Hippocampal formation (tissue), 2 donors: Measurements from ENCODE around the gene ACTN4.
A peak's percentile ranks its signal among the peaks of the same experiment; 100 is the strongest.

Experiments
- DNase-seq, 2 donors: peaks; one replicate each; lab custom pipeline; 2025; lab: John Stamatoyannopoulos, UW

ACTN4 gene

GRCh38 chr19:38661136-38661535, 13.7 kb downstream of the ACTN4 start:
- DNase-seq: no peak

GRCh38 chr19:38661996-38662395, 14.5 kb downstream of the ACTN4 start:
- no peak for DNase-seq

- DNase-seq: no peak
Measured at GRCh38 chr19:38662537-38663155, 15.2 kb downstream of the ACTN4 start.

- no peak for DNase-seq
Measured at GRCh38 chr19:38663156-38663651, 15.8 kb downstream of the ACTN4 start.

- peak; percentile 19 to 48 for DNase-seq
Measured at GRCh38 chr19:38663957-38664502, 16.6 kb downstream of the ACTN4 start.

- DNase-seq: no peak
Measured at GRCh38 chr19:38664503-38665211, 17.2 kb downstream of the ACTN4 start.

GRCh38 chr19:38665219-38665931, 17.9 kb downstream of the ACTN4 start:
- no peak for DNase-seq

- DNase-seq: no peak
Measured at GRCh38 chr19:38665950-38666662, 18.7 kb downstream of the ACTN4 start.

GRCh38 chr19:38666663-38667511, 19.4 kb downstream of the ACTN4 start:
- no peak for DNase-seq

GRCh38 chr19:38667661-38668171, 20.3 kb downstream of the ACTN4 start:
- peak in 1 of 2 donors; percentile 24 for DNase-seq

GRCh38 chr19:38669552-38669951, 22.1 kb downstream of the ACTN4 start:
- no peak for DNase-seq

- DNase-seq: no peak
Measured at GRCh38 chr19:38670921-38671398, 23.5 kb downstream of the ACTN4 start.

- DNase-seq: no peak
Measured at GRCh38 chr19:38671654-38672053, 24.2 kb downstream of the ACTN4 start.

- no peak for DNase-seq
Measured at GRCh38 chr19:38673030-38673429, 25.6 kb downstream of the ACTN4 start.

GRCh38 chr19:38674388-38675171, 27.1 kb downstream of the ACTN4 start:
- DNase-seq: no peak

GRCh38 chr19:38675611-38676010, 28.2 kb downstream of the ACTN4 start:
- peak in 1 of 2 donors; percentile 29 for DNase-seq

- no peak for DNase-seq
Measured at GRCh38 chr19:38676023-38676877, 28.8 kb downstream of the ACTN4 start.

- no peak for DNase-seq
Measured at GRCh38 chr19:38676878-38677646, 29.6 kb downstream of the ACTN4 start.
